ENCODE measurements around the gene TGFBR3. TPM values are rescaled to one million over a fixed set of nuclear protein-coding genes. Genes with fewer than 3 reads are reported as not detected.

The TGFBR3 gene
- total and polyA plus RNA-seq, 2 of the 8 experiments (the other 6 are each of a cell fraction or from before 2014, with no cell fraction given): 2.0 to 6.1 TPM

GRCh38 chr1:91744953-91745639 is 140.9 kb downstream of the TGFBR3 start:
- no peak overlapping the region for H4K8ac ChIP-seq (ENCODE audit: extremely low read depth, insufficient read depth, low read length)
- no peak overlapping the region for H3K9ac ChIP-seq (replicated peaks in 1 of 4; ENCODE audit: extremely low read depth in 1 of 4, low read depth in 3 of 4, low read length in 3 of 4)
- H2AK5ac ChIP-seq (ENCODE audit: low read depth, low read length): no peak overlapping the region
- no peaks in the 10 kb centered on the region for H3K4me1 ChIP-seq (replicated peaks in 1 of 4; ENCODE audit: control insufficient read depth in 3 of 4, insufficient read depth in 4 of 4, low read length in 3 of 4)
- no peak overlapping the region for H4K5ac ChIP-seq (ENCODE audit: insufficient read length, low read depth, low read length)
- H2BK120ac ChIP-seq (replicated peaks; ENCODE audit: low read depth, low read length): no peak overlapping the region
- H3K18ac ChIP-seq (ENCODE audit: extremely low read depth, low read length): no peak overlapping the region
- no peak for FAIRE-seq
- no peak overlapping the region for H3K27ac ChIP-seq (ENCODE audit: low read depth, low read length)
- H3K4me3 ChIP-seq (ENCODE audit: extremely low read depth in 1 of 4, insufficient read depth in 2 of 4, low read depth in 3 of 4, low read length in 4 of 4): no peak overlapping the region
- no peaks in the 10 kb centered on the region for H3K79me2 ChIP-seq (ENCODE audit: control insufficient read depth in 1 of 2, insufficient read depth in 2 of 2, low read length in 2 of 2)
- no peak overlapping the region for H2BK15ac ChIP-seq (ENCODE audit: low read length)
- no peaks in the 10 kb centered on the region for H3K79me1 ChIP-seq (ENCODE audit: low read depth, low read length)
- CTCF ChIA-PET (ENCODE audit: partially characterized antibody): no interaction called here
- H3K4ac ChIP-seq (replicated peaks; ENCODE audit: insufficient read length, low read depth, low read length): no peak overlapping the region
- H4K91ac ChIP-seq (replicated peaks; ENCODE audit: insufficient read length, low read length): no peak overlapping the region
- H3K14ac ChIP-seq (ENCODE audit: insufficient read length): no peak overlapping the region
- H3K9me3 ChIP-seq (ENCODE audit: insufficient read depth in 2 of 2, low read depth in 1 of 2, low read length in 1 of 2): peaks cover 8 to 10% of the 10 kb centered on the region in 2 experiments; a peak in 2 of 4 replicates
- H3K4me2 ChIP-seq (ENCODE audit: insufficient read depth in 1 of 2, low read depth in 2 of 2, low read length in 2 of 2): no peak overlapping the region
- no peaks in the 10 kb centered on the region; a peak in 1 of 8 replicates for H3K36me3 ChIP-seq (ENCODE audit: control insufficient read depth in 2 of 4, insufficient read depth in 4 of 4, low read length in 3 of 4)
- POLR2A ChIA-PET (ENCODE audit: partially characterized antibody): no interaction called here
- no peak overlapping the region for H2BK12ac ChIP-seq (ENCODE audit: low read depth, low read length)
- no peak overlapping the region for H2BK5ac ChIP-seq (ENCODE audit: low read depth, low read length)
- no peaks in the 10 kb centered on the region for H3K23me2 ChIP-seq (ENCODE audit: low read depth, low read length)
- no peak for DNase-seq (ENCODE audit: low read depth in 1 of 2, low spot score in 2 of 2)
- no peak overlapping the region for H2BK20ac ChIP-seq (ENCODE audit: low read length)
- H2AFZ ChIP-seq (ENCODE audit: low read length): no peak overlapping the region
- 95% methylated on average over 6 of the region's 6 CpGs; no CpG with 5 or more reads in 1 of the 2 experiments for WGBS, 2 experiments (ENCODE audit: extremely low coverage in 1 of 2, insufficient coverage in 1 of 2, insufficient read length in 1 of 2, insufficient replicate concordance in 2 of 2, low coverage in 1 of 2, low lambda C conversion rate in 2 of 2, missing lambda C conversion rate in 1 of 2)
- no peak overlapping the region for H3K56ac ChIP-seq (replicated peaks; ENCODE audit: insufficient read length, low read depth, low read length)
- H4K20me1 ChIP-seq (replicated peaks in 1 of 2; ENCODE audit: control insufficient read depth in 1 of 2, insufficient read depth in 2 of 2, low read length in 2 of 2): no peaks in the 10 kb centered on the region
- no peaks in the 10 kb centered on the region for H3K27me3 ChIP-seq (replicated peaks in 1 of 4; ENCODE audit: control insufficient read depth in 3 of 4, extremely low read depth in 1 of 4, insufficient read depth in 3 of 4, low read length in 3 of 4)
- no peak overlapping the region for H3K23ac ChIP-seq (ENCODE audit: insufficient read length)
- TF ChIP-seq CREB1 (IDR thresholded peaks at IDR 0.05): no peak
- TF ChIP-seq POLR2A (IDR thresholded peaks at IDR 0.05; ENCODE audit: control extremely low read depth in 1 of 2, low read depth in 2 of 2, low read length in 2 of 2): no peak
- no peak for TF ChIP-seq SP1 (IDR thresholded peaks at IDR 0.05; ENCODE audit: low read depth, low read length)
- TF ChIP-seq ZNF274 (IDR thresholded peaks at IDR 0.05; ENCODE audit: borderline replicate concordance, extremely low read depth, low read length): no peak
- no peak for TF ChIP-seq POU5F1 (IDR thresholded peaks at IDR 0.05; ENCODE audit: low read depth, low read length)
- TF ChIP-seq SIX5 (IDR thresholded peaks at IDR 0.05; ENCODE audit: low read depth, low read length): no peak
- no peak for TF ChIP-seq HDAC2 (IDR thresholded peaks at IDR 0.05; ENCODE audit: borderline replicate concordance in 1 of 2, low read depth in 2 of 2, low read length in 2 of 2)
- TF ChIP-seq CHD2 (IDR thresholded peaks at IDR 0.05; ENCODE audit: low read length): no peak
- no peak for TF ChIP-seq CEBPB (IDR thresholded peaks at IDR 0.05; ENCODE audit: low read depth, low read length)
- no peak for TF ChIP-seq ATF3 (IDR thresholded peaks at IDR 0.05; ENCODE audit: insufficient read depth, low read depth, low read length)
- TF ChIP-seq ASH2L (IDR thresholded peaks at IDR 0.05; ENCODE audit: low read length): no peak

All from H1 (cell line).